Duodenal mucosa (tissue), 2 donors: ENCODE results near the gene DSN1.
"Not testable (repeated sequence)": the region's sequence is repeated elsewhere in the genome, so short reads cannot be mapped to it uniquely, and the experiment has no call there.

Source experiments
- H3K27ac ChIP-seq: one replicate; pipeline ENCODE4 v1.7.0; 2013; ENCODE audit warnings: low read depth, low read length
- H3K27me3 ChIP-seq, 2 donors: one replicate each; pipeline ENCODE4 v1.7.0; 2013; ENCODE audit warnings: low read length in 2 of 2, control low read depth in 1 of 2; ENCODE audit not compliant: insufficient read depth in 2 of 2, control insufficient read depth in 1 of 2
- H3K36me3 ChIP-seq, 2 donors: one replicate each; pipeline ENCODE4 v1.7.0; 2013; ENCODE audit warnings: low read length in 2 of 2, control low read depth in 1 of 2; ENCODE audit not compliant: insufficient read depth in 2 of 2, control insufficient read depth in 1 of 2
- H3K4me1 ChIP-seq, 2 donors: one replicate each; pipeline ENCODE4 v1.7.0; 2013; ENCODE audit warnings: low read length in 2 of 2, control low read depth in 1 of 2; ENCODE audit not compliant: insufficient read depth in 2 of 2, control insufficient read depth in 1 of 2
- H3K4me3 ChIP-seq, 2 donors: one replicate each; pipeline ENCODE4 v1.7.0; 2013; ENCODE audit warnings: low read length in 2 of 2, low read depth in 1 of 2
- H3K9ac ChIP-seq, 2 donors: one replicate each; pipeline ENCODE4 v1.7.0; 2013; ENCODE audit warnings: low read length in 2 of 2, low read depth in 1 of 2
- H3K9me3 ChIP-seq, 2 donors: one replicate each; pipeline ENCODE4 v1.7.0; 2013; ENCODE audit warnings: low read length in 2 of 2, control low read depth in 1 of 2; ENCODE audit not compliant: control insufficient read depth in 1 of 2

DSN1 gene

GRCh38 chr20:36812594-36813463, 39.3 kb upstream of the DSN1 start:
- Histone ChIP-seq H3K4me3 (no peak overlapping the region), H3K27ac (no peak overlapping the region), H3K4me1 (peaks cover 4 to 5% of the 10 kb centered on the region in 2 donors), H3K36me3 (peaks cover 12 to 41% of the 10 kb centered on the region in 2 donors), H3K9me3 (no peaks in the 10 kb centered on the region), H3K9ac (no peak overlapping the region), H3K27me3 (no peaks in the 10 kb centered on the region)

- Histone ChIP-seq H3K4me1 (peaks cover 4 to 5% of the 10 kb centered on the region in 2 donors), H3K27ac (no peak overlapping the region), H3K9me3 (no peaks in the 10 kb centered on the region), H3K9ac (no peak overlapping the region), H3K4me3 (no peak overlapping the region), H3K36me3 (peaks cover 6 to 48% of the 10 kb centered on the region in 2 donors), H3K27me3 (no peaks in the 10 kb centered on the region)
These were observed 35.0 kb upstream of the DSN1 start for GRCh38 chr20:36808317-36809257.

- Histone ChIP-seq H3K4me1 (peaks cover 4 to 5% of the 10 kb centered on the region in 2 donors), H3K4me3 (no peak overlapping the region), H3K27ac (no peak overlapping the region), H3K27me3 (no peaks in the 10 kb centered on the region), H3K9me3 (no peaks in the 10 kb centered on the region), H3K9ac (no peak overlapping the region), H3K36me3 (peaks cover 6 to 50% of the 10 kb centered on the region in 2 donors)
These were observed 32.5 kb upstream of the DSN1 start for GRCh38 chr20:36806049-36806448.

- Histone ChIP-seq H3K27me3 (no peaks in the 10 kb centered on the region), H3K36me3 (peaks cover 6 to 57% of the 10 kb centered on the region in 2 donors), H3K9me3 (no peaks in the 10 kb centered on the region), H3K4me3 (no peak overlapping the region), H3K4me1 (peaks cover 4 to 5% of the 10 kb centered on the region in 2 donors), H3K27ac (no peak overlapping the region), H3K9ac (no peak overlapping the region)
These were observed 31.8 kb upstream of the DSN1 start for GRCh38 chr20:36805396-36805795.

- Histone ChIP-seq H3K4me3 (no peak overlapping the region), H3K36me3 (peaks cover 6 to 64% of the 10 kb centered on the region in 2 donors), H3K4me1 (peaks cover 4 to 5% of the 10 kb centered on the region in 2 donors), H3K27ac (no peak overlapping the region), H3K9me3 (no peaks in the 10 kb centered on the region), H3K9ac (no peak overlapping the region), H3K27me3 (no peaks in the 10 kb centered on the region)
These were observed 30.9 kb upstream of the DSN1 start for GRCh38 chr20:36804425-36804824.

- peaks cover 6 to 64% of the 10 kb centered on the region in 2 donors for H3K36me3 ChIP-seq
- no peak overlapping the region for H3K27ac ChIP-seq
- no peak overlapping the region for H3K4me3 ChIP-seq
- H3K9me3 ChIP-seq = no peaks in the 10 kb centered on the region
- H3K4me1 ChIP-seq = no peaks in the 10 kb centered on the region
- H3K27me3 ChIP-seq = no peaks in the 10 kb centered on the region
- no peak overlapping the region for H3K9ac ChIP-seq
These were observed 29.0 kb upstream of the DSN1 start for GRCh38 chr20:36802326-36803222.

GRCh38 chr20:36800410-36800809, 26.8 kb upstream of the DSN1 start:
- H3K9me3 ChIP-seq = no peaks in the 10 kb centered on the region
- no peaks in the 10 kb centered on the region for H3K27me3 ChIP-seq
- H3K4me3 ChIP-seq = no peak overlapping the region
- H3K9ac ChIP-seq = no peak overlapping the region
- no peak overlapping the region for H3K27ac ChIP-seq
- peaks cover 8 to 72% of the 10 kb centered on the region in 2 donors for H3K36me3 ChIP-seq
- no peaks in the 10 kb centered on the region for H3K4me1 ChIP-seq

GRCh38 chr20:36799313-36799712, 25.8 kb upstream of the DSN1 start:
- peaks cover 8 to 64% of the 10 kb centered on the region in 2 donors for H3K36me3 ChIP-seq
- H3K4me1 ChIP-seq, H3K4me3 ChIP-seq, H3K9ac ChIP-seq, H3K9me3 ChIP-seq, H3K27ac ChIP-seq, H3K27me3 ChIP-seq: not testable (repeated sequence)

- H3K36me3 ChIP-seq = peaks cover 17 to 55% of the 10 kb centered on the region in 2 donors
These were observed 23.3 kb upstream of the DSN1 start for GRCh38 chr20:36796875-36797274.

More at GRCh38 chr20:36796875-36797274, 23.3 kb upstream of the DSN1 start:
- Histone ChIP-seq H3K9me3 (no peaks in the 10 kb centered on the region), H3K9ac (no peak overlapping the region), H3K4me1 (no peaks in the 10 kb centered on the region), H3K4me3 (no peak overlapping the region), H3K27me3 (no peaks in the 10 kb centered on the region), H3K27ac (no peak overlapping the region)
